ENCODE measurements around the gene PLEKHM1. TPM values are rescaled to one million over a fixed set of nuclear protein-coding genes. Genes with fewer than 3 reads are reported as not detected.
"Not testable (repeated sequence)": the region's sequence is repeated elsewhere in the genome, so short reads cannot be mapped to it uniquely, and the experiment has no call there.

PLEKHM1 gene
- total and polyA plus RNA-seq, 4 donors = 6.2 to 15.8 (median 8.5) TPM

- H3K9me3 ChIP-seq (ENCODE audit: control insufficient read depth in 4 of 4, low read length in 3 of 4); H3K9ac ChIP-seq (ENCODE audit: low read depth in 1 of 2, low read length in 2 of 2); DNase-seq (ENCODE audit: low spot score); H3K36me3 ChIP-seq (ENCODE audit: control insufficient read depth in 4 of 4, insufficient read depth in 3 of 4, low read depth in 1 of 4, low read length in 3 of 4); H3K4me3 ChIP-seq (ENCODE audit: low read depth in 1 of 3, low read length in 3 of 3); H3K27me3 ChIP-seq (ENCODE audit: control insufficient read depth in 4 of 4, insufficient read depth in 4 of 4, low read length in 3 of 4): not testable (repeated sequence)
- H3K27ac ChIP-seq (ENCODE audit: low read depth in 1 of 2, low read length in 2 of 2) = peak overlapping the region in 1 of 2 donors; percentile 12
- WGBS = 40% methylated on average over 7 of the region's 7 CpGs
- peaks cover 3 to 20% (median 9%) of the 10 kb centered on the region in 4 donors for H3K4me1 ChIP-seq (ENCODE audit: control insufficient read depth in 4 of 4, insufficient read depth in 4 of 4, low read length in 3 of 4)
These were observed 42.5 kb downstream of the PLEKHM1 start for GRCh38 chr17:45448066-45448465.

GRCh38 chr17:45447650-45448049 lies 42.9 kb downstream of the PLEKHM1 start:
- H3K9ac ChIP-seq (ENCODE audit: low read depth in 1 of 2, low read length in 2 of 2); H3K9me3 ChIP-seq (ENCODE audit: control insufficient read depth in 4 of 4, low read length in 3 of 4); H3K27me3 ChIP-seq (ENCODE audit: control insufficient read depth in 4 of 4, insufficient read depth in 4 of 4, low read length in 3 of 4); H3K36me3 ChIP-seq (ENCODE audit: control insufficient read depth in 4 of 4, insufficient read depth in 3 of 4, low read depth in 1 of 4, low read length in 3 of 4); DNase-seq (ENCODE audit: low spot score); H3K4me3 ChIP-seq (ENCODE audit: low read depth in 1 of 3, low read length in 3 of 3): not testable (repeated sequence)
- H3K4me1 ChIP-seq (ENCODE audit: control insufficient read depth in 4 of 4, insufficient read depth in 4 of 4, low read length in 3 of 4) = peaks cover 3 to 20% (median 9%) of the 10 kb centered on the region in 4 donors
- 59% methylated on average over 14 of the region's 14 CpGs for WGBS
- peak overlapping the region in 1 of 2 donors; percentile 12 for H3K27ac ChIP-seq (ENCODE audit: low read depth in 1 of 2, low read length in 2 of 2)

GRCh38 chr17:45446872-45447625 lies 43.5 kb downstream of the PLEKHM1 start:
- not testable (repeated sequence) for DNase-seq (ENCODE audit: low spot score); H3K36me3 ChIP-seq (ENCODE audit: control insufficient read depth in 4 of 4, insufficient read depth in 3 of 4, low read depth in 1 of 4, low read length in 3 of 4); H3K27ac ChIP-seq (ENCODE audit: low read depth in 1 of 2, low read length in 2 of 2); H3K4me3 ChIP-seq (ENCODE audit: low read depth in 1 of 3, low read length in 3 of 3); H3K27me3 ChIP-seq (ENCODE audit: control insufficient read depth in 4 of 4, insufficient read depth in 4 of 4, low read length in 3 of 4); H3K9ac ChIP-seq (ENCODE audit: low read depth in 1 of 2, low read length in 2 of 2); H3K9me3 ChIP-seq (ENCODE audit: control insufficient read depth in 4 of 4, low read length in 3 of 4)
- H3K4me1 ChIP-seq (ENCODE audit: control insufficient read depth in 4 of 4, insufficient read depth in 4 of 4, low read length in 3 of 4) = peaks cover 3 to 20% (median 9%) of the 10 kb centered on the region in 4 donors
- 69% methylated on average over 8 of the region's 8 CpGs for WGBS

- 28% methylated on average over 16 of the region's 16 CpGs for WGBS
- H3K36me3 ChIP-seq (ENCODE audit: control insufficient read depth in 4 of 4, insufficient read depth in 3 of 4, low read depth in 1 of 4, low read length in 3 of 4); H3K9me3 ChIP-seq (ENCODE audit: control insufficient read depth in 4 of 4, low read length in 3 of 4); DNase-seq (ENCODE audit: low spot score); H3K4me3 ChIP-seq (ENCODE audit: low read depth in 1 of 3, low read length in 3 of 3); H3K9ac ChIP-seq (ENCODE audit: low read depth in 1 of 2, low read length in 2 of 2); H3K27me3 ChIP-seq (ENCODE audit: control insufficient read depth in 4 of 4, insufficient read depth in 4 of 4, low read length in 3 of 4): not testable (repeated sequence)
- H3K4me1 ChIP-seq (ENCODE audit: control insufficient read depth in 4 of 4, insufficient read depth in 4 of 4, low read length in 3 of 4) = peaks cover 3 to 20% (median 9%) of the 10 kb centered on the region in 4 donors
- TF ChIP-seq GABPA (IDR thresholded peaks at IDR 0.05 in 1 of 2, conservative IDR thresholded peaks at IDR 0.05 in 1 of 2) (peak in 1 of 2 donors; percentile 15), HNF4A (conservative IDR thresholded peaks at IDR 0.05) (peak; percentile 15 to 37), RXRA (IDR thresholded peaks at IDR 0.05) (peak in 1 of 2 donors; percentile 53), JUND (IDR thresholded peaks at IDR 0.05) (peak in 1 of 2 donors; percentile 30)
- peak overlapping the region in 1 of 2 donors; percentile 7 for H3K27ac ChIP-seq (ENCODE audit: low read depth in 1 of 2, low read length in 2 of 2)
These were observed 44.4 kb downstream of the PLEKHM1 start for GRCh38 chr17:45445901-45446743.

- H3K36me3 ChIP-seq (ENCODE audit: control insufficient read depth in 4 of 4, insufficient read depth in 3 of 4, low read depth in 1 of 4, low read length in 3 of 4); H3K27ac ChIP-seq (ENCODE audit: low read depth in 1 of 2, low read length in 2 of 2); H3K27me3 ChIP-seq (ENCODE audit: control insufficient read depth in 4 of 4, insufficient read depth in 4 of 4, low read length in 3 of 4); H3K9me3 ChIP-seq (ENCODE audit: control insufficient read depth in 4 of 4, low read length in 3 of 4); DNase-seq (ENCODE audit: low spot score); H3K9ac ChIP-seq (ENCODE audit: low read depth in 1 of 2, low read length in 2 of 2); H3K4me3 ChIP-seq (ENCODE audit: low read depth in 1 of 3, low read length in 3 of 3): not testable (repeated sequence)
- peaks cover 3 to 20% (median 9%) of the 10 kb centered on the region in 4 donors for H3K4me1 ChIP-seq (ENCODE audit: control insufficient read depth in 4 of 4, insufficient read depth in 4 of 4, low read length in 3 of 4)
- 94% methylated on average over 21 of the region's 21 CpGs for WGBS
These were observed 45.4 kb downstream of the PLEKHM1 start for GRCh38 chr17:45444856-45445820.

GRCh38 chr17:45444301-45444700 lies 46.2 kb downstream of the PLEKHM1 start:
- not testable (repeated sequence) for DNase-seq (ENCODE audit: low spot score); H3K36me3 ChIP-seq (ENCODE audit: control insufficient read depth in 4 of 4, insufficient read depth in 3 of 4, low read depth in 1 of 4, low read length in 3 of 4); H3K9ac ChIP-seq (ENCODE audit: low read depth in 1 of 2, low read length in 2 of 2); H3K27ac ChIP-seq (ENCODE audit: low read depth in 1 of 2, low read length in 2 of 2); H3K27me3 ChIP-seq (ENCODE audit: control insufficient read depth in 4 of 4, insufficient read depth in 4 of 4, low read length in 3 of 4); H3K9me3 ChIP-seq (ENCODE audit: control insufficient read depth in 4 of 4, low read length in 3 of 4); H3K4me3 ChIP-seq (ENCODE audit: low read depth in 1 of 3, low read length in 3 of 3)
- H3K4me1 ChIP-seq (ENCODE audit: control insufficient read depth in 4 of 4, insufficient read depth in 4 of 4, low read length in 3 of 4) = peaks cover 3 to 20% (median 9%) of the 10 kb centered on the region in 4 donors
- 90% methylated on average over 10 of the region's 10 CpGs for WGBS
